ENCODE results near the gene SDK1.

GRCh38 chr7:4256286-4256685 lies 955.2 kb downstream of the SDK1 start:
- TF ChIP-seq, protein P1, sequence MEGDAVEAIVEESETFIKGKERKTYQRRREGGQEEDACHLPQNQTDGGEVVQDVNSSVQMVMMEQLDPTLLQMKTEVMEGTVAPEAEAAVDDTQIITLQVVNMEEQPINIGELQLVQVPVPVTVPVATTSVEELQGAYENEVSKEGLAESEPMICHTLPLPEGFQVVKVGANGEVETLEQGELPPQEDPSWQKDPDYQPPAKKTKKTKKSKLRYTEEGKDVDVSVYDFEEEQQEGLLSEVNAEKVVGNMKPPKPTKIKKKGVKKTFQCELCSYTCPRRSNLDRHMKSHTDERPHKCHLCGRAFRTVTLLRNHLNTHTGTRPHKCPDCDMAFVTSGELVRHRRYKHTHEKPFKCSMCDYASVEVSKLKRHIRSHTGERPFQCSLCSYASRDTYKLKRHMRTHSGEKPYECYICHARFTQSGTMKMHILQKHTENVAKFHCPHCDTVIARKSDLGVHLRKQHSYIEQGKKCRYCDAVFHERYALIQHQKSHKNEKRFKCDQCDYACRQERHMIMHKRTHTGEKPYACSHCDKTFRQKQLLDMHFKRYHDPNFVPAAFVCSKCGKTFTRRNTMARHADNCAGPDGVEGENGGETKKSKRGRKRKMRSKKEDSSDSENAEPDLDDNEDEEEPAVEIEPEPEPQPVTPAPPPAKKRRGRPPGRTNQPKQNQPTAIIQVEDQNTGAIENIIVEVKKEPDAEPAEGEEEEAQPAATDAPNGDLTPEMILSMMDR (IDR thresholded peaks at IDR 0.05) = no peak
- no peak for TF ChIP-seq POLR2A (IDR thresholded peaks at IDR 0.05)

All from uterus (tissue), 2 donors.